CD4-positive, alpha-beta T cell (primary cell): ENCODE data around the gene DSCAML1. TPM values are rescaled to one million over a fixed set of nuclear protein-coding genes. Genes with fewer than 3 reads are reported as not detected.

Experiments
- ATAC-seq: fragments of 200-7000 bp; cut with Tn5 transposase; one replicate; pipeline ENCODE4 v1.10.0; 2022; ENCODE audit warnings: mild to moderate bottlenecking; ENCODE audit not compliant: poor library complexity
- CTCF ChIA-PET: fragments of 350-600 bp; sonication (Branson Sonifier 250); formaldehyde crosslinking; loops from one replicate; lab custom pipeline; 2021; ENCODE audit warnings: antibody characterized with exemption, inconsistent platforms; lab: Charles Lee
- POLR2A ChIA-PET: fragments of 350-600 bp; sonication (Branson Sonifier 250); formaldehyde crosslinking; loops from one replicate; lab custom pipeline; 2021; ENCODE audit warnings: antibody characterized with exemption, inconsistent platforms; lab: Charles Lee
- DNase-seq, 14 experiments: peaks; one replicate each; pipeline ENCODE4 v3.0.0-alpha.2; 2013 to 2020; ENCODE audit warnings: mixed read lengths in 2 of 14
- H3K27ac ChIP-seq, 2 donors: one replicate each; pipeline versions ENCODE4 v1.5.1 to v1.7.0; 2013; ENCODE audit warnings: low read length in 2 of 2, low read depth in 1 of 2, mild to moderate bottlenecking in 1 of 2
- H3K27me3 ChIP-seq, 2 experiments: 1 replicate in 1 of 2; 2 replicates in 1 of 2; pipeline versions ENCODE4 v1.6.1 to v1.7.0; 2013; ENCODE audit warnings: low read length in 2 of 2, control low read depth in 1 of 2, mild to moderate bottlenecking in 1 of 2, moderate library complexity in 1 of 2; ENCODE audit not compliant: insufficient read depth in 2 of 2, control insufficient read depth in 1 of 2
- H3K36me3 ChIP-seq: one replicate; pipeline ENCODE4 v1.6.1; 2013; ENCODE audit warnings: low read length, control low read depth; ENCODE audit not compliant: insufficient read depth
- H3K4me1 ChIP-seq: one replicate; pipeline ENCODE4 v1.6.1; 2013; ENCODE audit warnings: low read length, control low read depth; ENCODE audit not compliant: insufficient read depth
- H3K4me3 ChIP-seq: one replicate; pipeline ENCODE4 v1.5.1; 2013; ENCODE audit warnings: mild to moderate bottlenecking, low read length, moderate library complexity
- H3K9me3 ChIP-seq, 2 experiments: 1 replicate in 1 of 2; 2 replicates in 1 of 2; pipeline versions ENCODE4 v1.6.1 to v1.7.0; 2013; ENCODE audit warnings: low read length in 2 of 2, mild to moderate bottlenecking in 2 of 2, control low read depth in 1 of 2, moderate library complexity in 1 of 2; ENCODE audit not compliant: control insufficient read depth in 1 of 2, insufficient read depth in 1 of 2
- H3K27ac Mint-ChIP-seq: one replicate; pipeline ENCODE4 v1.8.0; 2020; ENCODE audit warnings: mixed read lengths
- H3K27me3 Mint-ChIP-seq: one replicate; pipeline ENCODE4 v1.8.0; 2021; ENCODE audit warnings: mixed read lengths
- H3K36me3 Mint-ChIP-seq: one replicate; pipeline ENCODE4 v1.8.0; 2021; ENCODE audit warnings: low read depth, mixed read lengths
- H3K4me1 Mint-ChIP-seq: one replicate; pipeline ENCODE4 v1.8.0; 2021; ENCODE audit warnings: low read depth, mixed read lengths
- H3K4me3 Mint-ChIP-seq: one replicate; pipeline ENCODE4 v1.8.0; 2020; ENCODE audit warnings: mild to moderate bottlenecking, mixed read lengths
- H3K9me3 Mint-ChIP-seq: one replicate; pipeline ENCODE4 v1.8.0; 2020; ENCODE audit warnings: mixed read lengths
- intact Hi-C, 2 experiments: fragments of 100-400 bp; cut with DNase I in 1 of 2; cut with micrococcal nuclease in 1 of 2; formaldehyde crosslinking; loops; one replicate each; pipeline versions ENCODE4 v1.15.1 to v1.9.0; 2023 to 2025; cut with DNase I, micrococcal nuclease
- total RNA-seq, 174 experiments: library from RNA in 2 of 174; stranded (reverse) in 2 of 174; gene quantifications; one replicate each; pipeline ENCODE4 v1.2.3 and lab custom pipeline; 2021 to 2026
- TF ChIP-seq, protein P1 (sequence below): fragments of 200-600 bp; IDR thresholded peaks from one replicate; pipeline ENCODE4 v1.8.0; 2022; ENCODE audit warnings: antibody characterized with exemption, mild to moderate bottlenecking

DSCAML1 gene
- total RNA-seq, 2 experiments from 2014 or later, result 0.22 to 0.61 TPM

DNA sequence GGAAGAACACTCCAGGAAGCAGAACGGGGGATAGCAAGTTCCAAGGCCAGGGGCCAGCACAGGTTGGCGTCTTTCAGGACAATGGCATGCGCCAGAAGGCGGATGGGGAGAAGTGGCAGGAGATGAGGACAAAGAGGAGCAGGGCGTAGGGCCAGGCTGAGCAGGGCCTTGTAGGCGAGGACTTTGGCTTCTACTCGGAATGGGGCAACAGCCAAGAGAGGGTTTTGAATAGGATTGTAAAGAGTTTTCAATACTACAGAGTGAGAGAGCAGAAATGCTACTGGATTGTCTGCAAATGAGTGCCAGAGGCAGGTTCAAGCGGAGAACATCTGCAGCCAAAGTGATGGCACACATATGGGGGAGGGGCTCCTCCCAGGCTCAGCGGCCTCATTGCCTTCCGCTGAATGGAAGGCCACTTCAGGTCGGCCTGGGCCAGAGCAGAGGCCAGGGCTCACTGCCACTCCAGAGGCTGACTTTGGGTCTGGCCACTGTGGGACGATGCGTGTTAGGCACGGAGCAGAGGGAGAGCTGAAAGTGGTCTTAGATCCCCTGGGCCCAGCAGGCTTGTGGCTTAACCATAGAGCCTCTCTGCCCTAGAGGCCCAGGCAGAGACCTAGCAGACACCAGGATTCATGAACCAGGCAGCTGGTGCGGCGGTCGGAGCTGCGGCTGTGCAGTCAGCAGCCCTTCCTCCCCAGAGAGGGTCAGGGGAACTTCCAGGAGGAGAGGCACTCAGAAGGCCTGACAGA lies 118.2 kb downstream of the DSCAML1 start:
- no peak for DNase-seq
- H3K4me3 ChIP-seq, result no peak overlapping the region
- Mint-ChIP-seq H3K36me3 (no peaks in the 10 kb centered on the region), H3K4me3 (no peak overlapping the region), H3K27me3 (peaks cover 18% of the 10 kb centered on the region), H3K9me3 (no peaks in the 10 kb centered on the region), H3K27ac (no peak overlapping the region), H3K4me1 (peaks cover 4% of the 10 kb centered on the region)
- no peak overlapping the region for H3K27ac ChIP-seq
- TF ChIP-seq, protein P1, sequence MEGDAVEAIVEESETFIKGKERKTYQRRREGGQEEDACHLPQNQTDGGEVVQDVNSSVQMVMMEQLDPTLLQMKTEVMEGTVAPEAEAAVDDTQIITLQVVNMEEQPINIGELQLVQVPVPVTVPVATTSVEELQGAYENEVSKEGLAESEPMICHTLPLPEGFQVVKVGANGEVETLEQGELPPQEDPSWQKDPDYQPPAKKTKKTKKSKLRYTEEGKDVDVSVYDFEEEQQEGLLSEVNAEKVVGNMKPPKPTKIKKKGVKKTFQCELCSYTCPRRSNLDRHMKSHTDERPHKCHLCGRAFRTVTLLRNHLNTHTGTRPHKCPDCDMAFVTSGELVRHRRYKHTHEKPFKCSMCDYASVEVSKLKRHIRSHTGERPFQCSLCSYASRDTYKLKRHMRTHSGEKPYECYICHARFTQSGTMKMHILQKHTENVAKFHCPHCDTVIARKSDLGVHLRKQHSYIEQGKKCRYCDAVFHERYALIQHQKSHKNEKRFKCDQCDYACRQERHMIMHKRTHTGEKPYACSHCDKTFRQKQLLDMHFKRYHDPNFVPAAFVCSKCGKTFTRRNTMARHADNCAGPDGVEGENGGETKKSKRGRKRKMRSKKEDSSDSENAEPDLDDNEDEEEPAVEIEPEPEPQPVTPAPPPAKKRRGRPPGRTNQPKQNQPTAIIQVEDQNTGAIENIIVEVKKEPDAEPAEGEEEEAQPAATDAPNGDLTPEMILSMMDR, result no peak
- peaks cover 4 to 11% of the 10 kb centered on the region in 2 experiments for H3K27me3 ChIP-seq
- ChIA-PET CTCF (no interaction called here), POLR2A (no interaction called here)
- intact Hi-C loops, result no loop called here
- no peak for ATAC-seq
- no peaks in the 10 kb centered on the region for H3K36me3 ChIP-seq
- H3K9me3 ChIP-seq, result no peaks in the 10 kb centered on the region
- H3K4me1 ChIP-seq, result no peaks in the 10 kb centered on the region

DNA sequence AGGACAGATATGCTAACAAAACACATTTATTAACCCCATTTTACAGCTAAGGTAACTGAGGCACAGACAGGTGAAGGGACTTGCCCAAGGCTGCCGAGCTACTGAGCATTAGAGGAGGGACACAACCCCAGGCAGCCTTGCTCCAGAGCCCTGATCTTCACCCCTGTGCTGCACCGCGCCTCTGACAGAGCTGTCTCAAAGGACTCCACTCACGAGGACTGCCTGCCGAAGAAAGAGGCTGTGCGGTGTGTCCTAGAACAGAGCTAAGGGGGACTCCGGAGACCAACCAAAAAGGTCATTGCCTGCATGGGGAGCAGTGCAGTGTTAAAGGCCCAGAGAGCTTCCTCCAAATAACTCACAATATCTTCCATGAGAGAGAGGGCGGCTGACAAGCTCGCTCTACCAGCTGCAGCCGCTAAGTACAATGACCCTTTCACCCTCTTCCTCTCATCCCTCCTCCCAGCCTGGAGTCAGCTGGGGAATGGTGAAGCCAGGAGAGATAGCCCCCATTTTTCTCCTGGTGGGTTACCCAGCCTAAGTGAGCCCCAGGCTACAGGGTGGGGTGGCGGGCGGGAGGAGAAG lies 119.2 kb downstream of the DSCAML1 start:
- Histone ChIP-seq H3K27me3 (peaks cover 3 to 12% of the 10 kb centered on the region in 2 experiments), H3K27ac (no peak overlapping the region), H3K4me1 (no peaks in the 10 kb centered on the region), H3K9me3 (no peaks in the 10 kb centered on the region), H3K4me3 (no peak overlapping the region), H3K36me3 (no peaks in the 10 kb centered on the region)
- intact Hi-C loops, result no loop called here
- no peaks in the 10 kb centered on the region for H3K9me3 Mint-ChIP-seq
- CTCF ChIA-PET, result no interaction called here
- H3K27ac Mint-ChIP-seq, result no peak overlapping the region
- TF ChIP-seq, protein P1, result no peak
- H3K4me1 Mint-ChIP-seq, result peaks cover 4% of the 10 kb centered on the region
- no peaks in the 10 kb centered on the region for H3K36me3 Mint-ChIP-seq
- POLR2A ChIA-PET, result no interaction called here
- DNase-seq (no peak), ATAC-seq (no peak)
- H3K27me3 Mint-ChIP-seq, result peaks cover 16% of the 10 kb centered on the region
- H3K4me3 Mint-ChIP-seq, result no peak overlapping the region

DNA sequence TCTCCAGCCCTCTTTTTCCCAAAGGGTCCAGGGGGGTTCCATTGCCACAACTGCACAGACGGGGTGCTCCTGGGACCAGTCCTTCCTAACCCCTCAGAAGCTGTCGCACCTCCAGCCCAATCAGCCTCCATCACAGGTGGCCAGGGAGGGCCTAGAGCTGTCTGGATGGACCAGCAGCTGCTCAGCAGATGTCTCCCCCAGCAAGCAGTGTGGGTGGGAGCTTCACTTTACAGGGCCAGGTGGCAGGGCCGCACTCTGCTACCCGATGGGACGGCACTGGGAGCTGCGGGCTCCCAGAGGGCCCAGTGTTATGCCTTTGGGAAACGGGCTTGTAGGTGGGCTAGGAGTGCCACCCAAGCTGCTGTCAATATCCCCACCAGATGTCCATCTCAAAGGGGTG lies 120.5 kb downstream of the DSCAML1 start:
- Histone ChIP-seq H3K4me3 (no peak overlapping the region), H3K27ac (no peak overlapping the region), H3K27me3 (peaks cover 0 to 12% of the 10 kb centered on the region in 2 experiments), H3K36me3 (no peaks in the 10 kb centered on the region), H3K4me1 (no peaks in the 10 kb centered on the region), H3K9me3 (no peaks in the 10 kb centered on the region)
- no peak for DNase-seq
- Mint-ChIP-seq H3K27me3 (peaks cover 14% of the 10 kb centered on the region), H3K4me3 (no peak overlapping the region), H3K4me1 (peaks cover 4% of the 10 kb centered on the region), H3K36me3 (no peaks in the 10 kb centered on the region), H3K9me3 (no peaks in the 10 kb centered on the region), H3K27ac (no peak overlapping the region)
- intact Hi-C loops, result no loop called here
- ChIA-PET CTCF (no interaction called here), POLR2A (no interaction called here)
- no peak for ATAC-seq
- TF ChIP-seq, protein P1, result no peak
